Measurements from ENCODE around the gene PLCG2.
"Not testable (repeated sequence)": the region's sequence is repeated elsewhere in the genome, so short reads cannot be mapped to it uniquely, and the experiment has no call there.

The PLCG2 gene

DNA sequence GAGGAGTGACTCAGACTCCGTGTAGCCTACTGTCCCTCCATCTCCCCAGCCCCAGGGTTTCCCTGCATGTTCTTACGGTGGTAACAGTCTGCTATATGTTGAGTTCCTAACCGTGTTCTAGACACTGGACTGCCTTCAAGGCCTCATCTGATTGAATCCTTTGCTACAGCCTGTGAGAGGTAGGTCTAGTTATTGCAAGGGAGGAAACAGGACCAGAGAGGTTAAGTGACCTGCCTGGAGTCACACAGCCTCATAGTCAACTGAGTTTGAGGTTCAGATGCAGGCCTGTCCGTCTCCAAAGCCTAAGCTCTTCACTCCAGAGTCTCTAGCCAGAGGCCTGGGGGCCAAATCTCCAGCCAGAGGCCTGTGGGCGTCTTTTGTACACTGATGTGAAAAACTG lies 134.1 kb downstream of the PLCG2 start:
- no peak for DNase-seq (ENCODE audit: low read depth)

DNA sequence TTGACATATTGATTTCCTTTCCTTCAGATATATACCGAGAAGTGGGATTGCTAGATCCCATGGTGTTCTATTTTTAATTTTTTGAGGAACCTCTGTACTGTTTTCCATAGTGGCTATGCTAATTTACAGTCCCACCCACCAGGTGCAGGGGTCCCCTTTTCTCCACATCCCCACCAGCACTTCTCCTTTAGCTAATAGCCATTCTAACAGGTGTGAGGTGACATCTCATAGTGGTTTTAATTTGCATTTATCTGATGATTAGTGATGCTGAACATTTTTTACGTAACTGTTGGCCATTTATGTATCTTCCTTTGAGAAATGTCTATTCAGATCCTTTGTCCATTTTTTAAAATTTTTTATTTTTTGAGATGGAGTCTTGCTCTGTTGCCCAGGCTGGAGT lies 138.3 kb downstream of the PLCG2 start:
- DNase-seq (ENCODE audit: low read depth), result no peak

DNA sequence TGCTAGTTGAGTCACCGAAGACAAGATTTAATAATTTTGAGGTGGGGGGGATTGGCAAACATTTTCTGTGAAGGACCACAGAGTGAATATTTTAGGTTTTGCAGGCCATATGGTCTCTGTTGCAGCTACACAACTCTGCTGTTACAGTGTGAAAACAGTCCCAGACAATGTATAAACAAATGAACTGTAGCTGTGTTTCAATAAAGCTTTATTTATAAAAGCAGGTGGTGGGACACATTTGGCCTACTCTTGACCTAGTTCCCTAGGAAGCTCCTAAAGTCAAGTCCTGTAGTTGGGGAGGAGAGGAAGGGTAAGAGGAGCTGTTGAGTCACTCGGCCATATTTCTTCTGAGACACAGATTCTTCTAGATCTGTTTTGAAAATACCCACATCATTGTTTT lies 139.8 kb downstream of the PLCG2 start:
- DNase-seq (ENCODE audit: low read depth), result no peak

DNA sequence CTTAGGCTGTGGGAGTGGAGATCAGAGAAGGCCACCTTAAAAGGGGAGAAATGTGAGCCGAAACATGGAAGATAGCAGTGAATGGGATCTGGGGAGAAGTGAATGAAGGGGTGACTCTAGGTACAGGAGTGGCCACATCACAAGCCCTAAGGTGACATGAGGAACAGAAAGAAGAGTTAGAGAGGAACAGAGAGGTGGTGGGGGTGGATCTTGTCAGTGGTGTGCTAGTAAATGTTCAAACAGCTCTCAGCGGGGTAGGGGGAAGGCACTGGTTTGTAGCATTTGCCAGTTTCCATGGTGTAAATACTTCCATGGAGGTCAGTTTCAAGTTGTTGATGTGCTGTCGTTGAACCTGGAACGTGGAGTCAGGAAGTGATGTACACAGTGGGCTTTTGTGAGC lies 141.4 kb downstream of the PLCG2 start:
- no peak for DNase-seq (ENCODE audit: low read depth)

DNA sequence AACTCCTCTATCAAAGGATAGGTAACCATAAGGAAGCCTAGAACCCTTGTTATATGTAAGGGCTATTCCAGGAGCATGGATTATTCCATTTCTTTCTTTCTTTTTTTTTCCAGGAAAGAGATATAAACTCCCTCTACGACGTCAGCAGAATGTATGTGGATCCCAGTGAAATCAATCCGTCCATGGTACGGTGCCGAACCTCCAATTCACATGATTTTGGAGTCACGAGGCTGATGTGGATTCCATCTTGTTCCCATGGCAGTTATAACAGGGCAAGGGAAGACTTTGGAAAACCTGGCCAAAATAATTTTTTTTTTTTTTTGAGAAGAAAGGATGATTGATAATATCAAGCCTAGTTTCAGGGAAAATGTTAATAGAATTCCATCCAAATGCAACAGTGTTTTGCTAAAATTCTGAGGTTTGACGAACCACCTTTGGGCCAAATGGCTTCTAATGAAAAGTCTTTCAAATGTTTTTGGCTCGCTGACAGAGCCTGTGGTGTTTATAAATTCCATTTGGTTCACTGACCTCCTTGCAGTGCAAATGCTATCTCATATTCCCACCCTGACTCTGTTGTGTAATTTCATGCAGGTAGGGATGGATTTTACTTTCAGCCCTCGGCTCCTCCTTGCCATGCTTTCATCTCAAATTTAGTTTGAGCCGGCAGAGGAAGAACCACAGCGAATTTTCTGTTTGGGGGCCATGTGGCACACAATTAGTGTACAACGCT lies 142.2 kb downstream of the PLCG2 start:
- no peak for DNase-seq (ENCODE audit: low read depth)

DNA sequence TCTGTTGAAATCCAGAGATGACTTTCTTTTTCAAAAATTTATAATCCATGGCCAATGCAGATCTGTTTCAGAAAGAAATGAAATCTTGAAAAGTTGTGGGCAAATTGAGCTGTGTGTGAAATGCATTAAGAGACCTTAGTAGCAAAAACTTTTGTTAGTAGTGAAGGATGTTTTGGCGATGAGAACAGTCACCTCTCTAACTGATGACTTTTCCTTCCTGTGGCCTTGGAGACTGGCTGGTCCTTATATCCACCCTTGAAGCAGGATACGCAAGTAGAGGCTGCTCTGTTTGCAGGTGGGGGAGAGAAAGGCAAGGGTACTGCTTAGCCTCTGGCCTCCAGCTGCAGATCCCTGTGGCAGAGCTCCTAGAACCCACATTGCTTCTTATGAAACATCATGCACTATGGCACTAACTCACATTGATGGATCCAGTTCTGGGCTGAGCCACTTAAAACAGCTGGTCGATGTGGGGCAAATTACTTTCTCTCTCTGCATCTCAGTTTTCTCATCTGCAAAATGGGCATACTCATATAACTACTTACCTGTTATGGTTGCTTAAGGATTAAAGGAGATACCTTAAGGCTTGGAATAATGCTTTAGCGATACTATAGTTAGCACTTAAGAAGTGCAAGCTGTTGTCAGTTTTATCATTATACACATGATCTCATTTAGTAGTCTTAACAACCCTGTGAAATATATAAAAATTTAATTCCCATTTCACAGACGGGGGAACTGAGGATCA lies 142.9 kb downstream of the PLCG2 start:
- no peak for DNase-seq (ENCODE audit: low read depth)

DNA sequence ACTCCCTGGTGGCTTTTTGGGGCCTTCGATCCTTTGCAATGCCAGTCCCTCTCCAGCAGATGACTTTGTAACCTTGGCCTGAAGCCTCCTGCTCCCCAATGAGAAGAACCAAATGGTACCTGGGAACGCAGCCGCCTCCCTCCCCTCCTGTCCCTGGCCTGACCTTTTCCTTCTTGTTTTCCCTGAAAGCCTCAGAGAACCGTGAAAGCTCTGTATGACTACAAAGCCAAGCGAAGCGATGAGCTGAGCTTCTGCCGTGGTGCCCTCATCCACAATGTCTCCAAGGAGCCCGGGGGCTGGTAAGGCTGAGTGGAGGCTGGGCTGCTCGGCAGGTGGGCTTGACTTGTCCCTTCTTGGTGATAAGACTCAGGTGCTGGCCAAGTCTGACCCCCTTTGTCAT lies 144.2 kb downstream of the PLCG2 start:
- DNase-seq (ENCODE audit: low read depth), result no peak

DNA sequence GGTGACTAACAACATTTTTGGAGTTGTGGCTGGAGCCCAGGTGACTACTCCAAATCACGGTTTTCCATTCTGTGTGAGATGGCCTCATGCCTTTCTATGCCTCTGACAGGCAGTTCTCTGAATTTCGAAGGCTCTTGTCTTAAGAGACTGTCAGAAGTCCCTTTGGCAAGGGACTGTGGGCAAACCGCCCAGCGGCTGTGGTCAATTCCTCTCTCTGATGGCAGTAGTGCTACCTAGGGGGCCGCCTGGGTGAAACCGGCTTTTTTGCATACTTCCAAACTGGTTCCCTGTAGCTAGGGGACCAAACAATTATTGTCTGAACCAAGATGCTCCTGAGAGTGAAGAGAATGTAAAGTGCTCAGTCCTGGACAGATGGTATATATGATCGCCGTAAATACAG lies 145.9 kb downstream of the PLCG2 start:
- no peak for DNase-seq (ENCODE audit: low read depth)

DNA sequence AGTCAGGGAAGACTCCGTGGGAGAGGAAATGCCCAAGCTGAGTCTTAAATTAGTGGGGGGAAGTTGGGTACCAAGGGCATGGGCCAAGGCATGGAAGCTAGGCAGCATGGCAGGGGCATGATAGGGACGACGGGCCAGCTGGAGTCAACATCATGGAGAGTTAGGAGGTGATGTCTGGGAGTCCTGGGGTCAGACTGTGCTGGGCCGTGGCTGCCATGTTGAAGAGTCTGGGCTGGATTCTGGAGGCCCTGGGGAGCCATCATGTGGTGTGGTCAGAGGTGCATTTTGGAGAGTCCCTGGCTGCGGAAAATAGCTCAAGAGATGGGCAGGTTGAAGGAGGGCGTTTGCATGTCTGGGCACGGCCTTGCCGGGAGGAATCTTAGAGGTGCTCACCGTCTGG lies 146.9 kb downstream of the PLCG2 start:
- no peak for DNase-seq (ENCODE audit: low read depth)

DNA sequence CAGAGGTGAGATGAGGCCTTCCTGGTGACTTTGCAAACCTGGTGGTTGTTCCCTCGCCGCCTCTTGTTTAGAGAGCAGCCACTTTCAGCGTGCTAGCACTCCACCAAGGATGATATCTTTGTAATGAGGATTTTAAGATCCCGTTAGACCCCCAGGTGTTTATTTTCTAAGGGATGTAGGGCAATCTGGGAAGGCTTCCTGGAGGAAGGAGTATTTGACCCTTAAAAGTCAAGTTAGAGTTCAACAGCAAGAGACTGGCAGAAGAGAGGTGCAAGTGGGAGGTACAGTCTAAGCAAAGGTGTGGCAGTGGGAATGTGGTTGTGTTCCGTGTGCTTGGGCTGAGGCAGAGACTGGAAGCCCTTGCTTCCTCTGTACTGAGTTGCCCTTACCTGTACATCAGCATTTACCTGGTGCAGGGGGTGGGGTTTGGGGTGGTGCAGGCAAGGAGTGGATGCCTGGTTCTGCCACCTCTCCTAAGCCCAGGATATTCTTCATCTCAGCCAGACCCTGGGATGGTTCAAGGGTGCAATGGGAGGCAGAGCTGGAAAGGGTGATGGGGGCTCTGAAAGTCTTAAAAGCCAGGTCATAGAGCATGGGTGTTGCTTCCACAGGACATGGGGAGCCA lies 148.6 kb downstream of the PLCG2 start:
- no peak for DNase-seq (ENCODE audit: low read depth)

DNA sequence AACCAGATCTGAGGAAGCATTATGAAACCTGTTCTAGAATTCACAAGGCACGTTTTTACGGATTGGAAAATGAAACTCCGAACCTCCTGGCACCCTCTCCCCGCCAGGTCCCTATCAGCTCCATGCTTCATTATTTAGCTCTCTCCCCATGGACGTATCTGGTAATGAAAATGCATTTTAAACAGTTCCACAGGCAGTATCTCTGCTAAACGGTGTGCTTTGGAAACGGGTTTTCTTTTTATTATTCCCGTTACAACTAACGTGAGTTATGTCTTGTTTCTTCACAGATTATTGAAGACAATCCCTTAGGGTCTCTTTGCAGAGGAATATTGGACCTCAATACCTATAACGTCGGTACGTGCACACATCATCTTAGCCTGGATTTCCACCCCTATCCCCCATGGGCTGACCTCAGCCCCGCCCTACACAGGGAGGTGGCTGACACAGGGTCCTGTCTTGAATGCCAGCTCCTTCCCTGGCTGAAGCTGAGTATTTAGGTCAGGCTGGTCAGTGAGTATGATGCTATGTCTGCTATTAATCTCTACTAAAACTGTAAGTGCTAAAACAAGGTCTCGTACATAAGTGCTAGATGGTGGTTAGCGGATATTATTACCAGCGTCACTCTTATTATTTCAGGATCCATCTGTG lies 149.3 kb downstream of the PLCG2 start:
- DNase-seq (ENCODE audit: low read depth), result no peak

DNA sequence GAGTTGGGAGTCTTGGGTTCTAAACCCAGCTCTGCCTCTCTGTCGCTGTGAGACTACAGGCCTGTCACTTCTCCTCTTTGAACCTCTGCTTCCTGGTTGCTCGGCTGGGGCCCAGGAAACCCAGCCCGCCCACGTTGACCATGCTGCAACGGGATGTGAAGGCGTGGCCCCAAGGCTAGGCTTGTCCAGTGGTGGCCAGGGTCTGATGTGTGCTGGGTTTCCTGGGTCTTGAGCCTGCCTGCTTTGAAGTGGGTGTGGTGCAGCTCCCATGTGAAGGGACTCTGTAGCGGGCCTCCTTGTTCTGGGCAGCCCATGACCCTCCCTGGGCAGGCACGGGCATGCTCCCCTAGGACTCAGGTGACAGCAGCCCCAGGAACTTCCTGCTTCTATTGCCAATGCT lies 149.9 kb downstream of the PLCG2 start:
- no peak for DNase-seq (ENCODE audit: low read depth)

DNA sequence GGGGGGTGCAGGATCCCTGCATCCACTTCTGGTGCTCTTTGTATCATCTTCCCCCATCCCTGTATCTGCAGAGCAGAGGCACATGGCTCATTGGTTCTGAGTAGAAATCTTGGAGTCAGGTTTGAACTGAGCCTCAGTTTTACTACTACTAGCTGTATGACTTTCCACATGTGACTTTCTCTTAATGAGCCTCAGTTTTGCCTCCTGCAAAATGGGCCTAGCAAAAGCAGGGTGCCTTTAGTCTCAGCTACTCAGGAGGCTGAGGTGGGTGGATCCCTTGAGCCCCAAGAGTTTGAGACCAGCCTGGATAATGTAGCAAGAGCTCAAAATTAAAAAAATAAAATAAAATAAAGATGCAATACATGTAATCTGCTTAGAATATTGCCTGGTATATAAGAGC lies 150.8 kb downstream of the PLCG2 start:
- no peak for DNase-seq (ENCODE audit: low read depth)

DNA sequence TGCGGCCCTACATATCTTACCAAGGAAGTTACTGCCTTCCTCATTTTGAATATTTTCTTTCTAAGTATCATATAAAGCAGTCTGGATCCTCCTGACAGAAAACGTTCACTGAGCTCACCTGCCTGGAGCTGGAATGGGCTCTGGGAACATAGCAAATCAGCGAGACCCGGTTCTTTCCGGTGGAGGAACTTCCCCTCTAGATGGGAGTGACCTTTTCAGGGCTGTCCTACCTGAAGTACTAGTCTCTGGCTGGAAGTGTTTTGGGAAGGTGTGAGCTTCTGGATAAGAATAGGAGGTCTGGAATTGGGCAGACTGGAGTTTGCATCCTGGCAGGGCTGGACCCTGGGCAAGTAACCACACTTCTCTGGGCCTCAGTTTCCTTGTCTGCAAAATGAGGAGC lies 152.8 kb downstream of the PLCG2 start:
- DNase-seq (ENCODE audit: low read depth), result no peak

DNA sequence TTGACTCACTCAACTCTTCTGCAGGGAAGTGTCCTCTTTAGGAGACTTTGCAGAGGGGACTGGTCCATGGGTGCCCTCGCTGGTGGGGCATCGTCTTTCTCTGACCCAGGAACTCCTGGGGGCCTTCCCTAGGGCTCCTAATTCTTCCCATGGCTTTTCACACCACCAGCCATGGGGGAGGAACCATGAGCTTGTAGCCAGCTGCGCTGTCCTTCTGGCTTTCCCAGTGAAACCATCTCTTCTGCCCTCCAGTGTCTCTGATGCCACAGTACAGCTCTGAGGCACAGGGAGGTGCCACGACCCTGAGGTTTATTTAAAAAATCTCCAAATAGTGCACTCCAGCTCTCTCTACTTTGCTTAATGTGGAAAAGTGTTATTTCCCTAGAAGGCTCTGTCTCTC lies 153.6 kb downstream of the PLCG2 start:
- DNase-seq (ENCODE audit: low read depth), result no peak

DNA sequence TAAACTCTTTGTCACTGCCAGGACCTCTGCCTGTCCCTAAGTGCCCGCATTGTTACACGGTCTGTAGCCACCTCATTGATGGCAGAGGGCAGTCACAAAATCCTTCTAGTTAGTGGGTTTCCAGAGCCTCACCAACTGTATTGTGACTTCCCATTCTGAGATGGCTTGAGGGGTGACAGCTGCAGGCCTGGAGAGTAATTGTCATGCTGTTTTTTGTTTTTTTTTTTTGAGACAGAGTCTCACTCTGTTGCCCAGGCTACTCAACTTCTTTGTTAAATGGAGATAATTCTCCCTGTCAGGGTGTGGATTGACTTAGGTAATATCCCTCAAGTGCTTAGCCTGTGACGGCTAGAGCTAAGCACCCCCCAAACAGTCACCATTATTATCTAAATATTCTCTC lies 154.3 kb downstream of the PLCG2 start:
- DNase-seq (ENCODE audit: low read depth), result no peak

DNA sequence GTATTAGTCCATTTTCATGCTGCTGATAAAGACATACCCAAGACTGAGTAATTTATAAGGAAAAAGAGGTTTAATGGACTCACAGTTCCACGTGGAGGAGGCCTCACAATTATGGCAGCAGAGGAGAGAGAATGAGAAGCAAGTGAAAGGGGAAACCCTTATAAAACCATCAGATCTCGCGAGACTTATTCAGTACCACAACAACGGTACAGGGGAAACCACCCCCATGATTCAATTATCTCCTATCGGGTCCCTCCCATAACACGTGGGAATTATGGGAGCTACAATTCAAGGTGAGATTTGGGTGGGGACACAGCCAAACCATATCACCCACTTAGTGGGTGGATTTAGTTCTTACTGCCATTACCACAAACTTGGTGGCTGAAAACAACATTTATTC lies 155.6 kb downstream of the PLCG2 start:
- not testable (repeated sequence) for DNase-seq (ENCODE audit: low read depth)

DNA sequence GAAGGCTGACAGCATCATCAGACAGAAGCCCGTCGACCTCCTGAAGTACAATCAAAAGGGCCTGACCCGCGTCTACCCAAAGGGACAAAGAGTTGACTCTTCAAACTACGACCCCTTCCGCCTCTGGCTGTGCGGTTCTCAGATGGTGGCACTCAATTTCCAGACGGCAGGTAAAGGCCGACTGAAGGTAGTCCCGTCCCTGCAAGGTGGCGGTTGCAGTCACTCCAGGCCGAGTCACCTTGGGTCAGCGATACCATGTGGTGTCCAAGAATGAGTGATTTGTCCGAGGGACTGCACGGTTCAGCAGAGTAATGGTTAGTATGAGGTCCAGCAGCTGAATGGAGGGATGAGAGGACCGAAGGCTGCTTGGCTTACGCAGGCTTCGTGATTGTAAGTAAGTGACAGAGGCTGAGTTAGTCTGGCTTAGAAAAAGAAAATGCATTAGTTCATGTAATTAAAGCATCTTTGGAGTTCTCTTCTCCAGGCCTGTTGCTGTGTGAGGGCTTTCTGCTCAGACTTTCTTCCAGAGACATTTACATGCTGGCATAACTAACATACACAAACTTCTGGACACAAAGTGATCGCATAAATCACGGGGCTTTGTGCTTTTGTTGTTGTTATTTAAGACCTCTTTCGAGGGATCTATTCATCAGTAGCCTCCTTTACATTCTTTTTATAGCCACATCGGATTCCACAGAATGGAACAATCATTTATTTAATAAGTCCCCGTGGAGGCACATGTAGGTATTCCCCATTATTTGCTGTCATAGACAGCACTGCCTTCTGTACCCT lies 157.3 kb downstream of the PLCG2 start:
- DNase-seq (ENCODE audit: low read depth), result no peak

DNA sequence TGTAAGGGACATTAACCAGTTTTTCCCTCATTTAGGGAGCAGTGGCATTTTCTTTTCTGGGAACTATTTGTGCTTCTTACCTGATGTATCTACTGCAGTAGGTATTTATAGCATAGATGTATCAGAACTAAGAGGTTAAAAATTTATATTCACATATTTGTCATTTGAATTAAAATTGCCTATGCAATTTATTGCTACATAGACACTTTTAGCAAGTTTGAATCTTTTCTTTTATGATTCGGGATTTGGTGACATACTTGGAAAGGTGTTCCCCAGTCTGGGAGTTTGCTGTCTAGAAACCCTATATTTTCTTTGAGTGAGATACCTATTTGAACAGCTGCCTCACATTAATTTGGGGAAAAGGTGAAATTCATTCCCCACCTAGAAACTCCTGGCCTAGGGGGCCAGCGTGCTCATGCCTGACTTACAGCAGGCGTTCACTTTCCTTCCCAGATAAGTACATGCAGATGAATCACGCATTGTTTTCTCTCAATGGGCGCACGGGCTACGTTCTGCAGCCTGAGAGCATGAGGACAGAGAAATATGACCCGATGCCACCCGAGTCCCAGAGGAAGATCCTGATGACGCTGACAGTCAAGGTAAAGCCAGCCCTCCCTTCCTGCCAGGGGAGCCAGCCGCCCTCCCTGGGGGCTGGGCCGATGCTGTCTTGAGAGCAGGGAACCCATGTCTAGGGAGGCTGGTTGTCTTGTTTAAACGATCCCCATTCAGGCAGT lies 158.4 kb downstream of the PLCG2 start:
- no peak for DNase-seq (ENCODE audit: low read depth)

DNA sequence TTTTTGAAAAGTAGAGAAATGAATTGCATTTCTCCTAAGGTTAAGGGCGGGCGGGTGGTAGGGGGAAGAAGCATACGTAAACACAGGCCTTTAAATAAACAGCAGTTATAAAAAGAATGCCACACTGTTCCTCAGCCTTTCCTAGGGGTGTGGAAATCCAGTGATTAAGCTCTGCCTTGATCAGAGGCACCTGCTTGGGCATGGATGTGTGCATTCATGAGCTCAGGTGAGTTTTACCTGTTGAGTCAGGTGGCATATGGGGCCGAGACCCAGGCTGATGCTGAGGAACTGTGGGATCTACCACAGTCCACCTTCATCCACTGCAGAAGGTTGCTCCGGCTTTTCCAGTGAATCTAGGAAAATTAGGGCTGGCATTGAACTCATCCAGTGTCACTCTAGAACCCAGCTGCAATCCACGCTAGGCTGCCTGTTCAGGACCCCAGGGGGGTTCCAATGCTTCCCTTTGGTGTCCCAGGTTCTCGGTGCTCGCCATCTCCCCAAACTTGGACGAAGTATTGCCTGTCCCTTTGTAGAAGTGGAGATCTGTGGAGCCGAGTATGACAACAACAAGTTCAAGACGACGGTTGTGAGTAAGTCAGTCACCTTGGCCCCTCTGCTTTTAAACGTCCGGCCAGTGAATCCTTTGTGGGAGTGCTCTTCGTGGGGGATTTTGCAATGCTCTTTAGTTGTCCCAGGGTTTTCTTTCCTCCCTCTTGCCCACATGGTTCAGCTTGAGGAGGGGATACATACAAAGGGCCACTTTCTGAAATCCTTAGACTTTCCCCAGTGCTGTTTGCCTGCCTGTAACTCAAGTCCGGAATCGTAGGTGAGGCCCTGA lies 159.5 kb downstream of the PLCG2 start:
- no peak for DNase-seq (ENCODE audit: low read depth)
